Lower leg skin (tissue), 4 donors: ENCODE results near the gene NFYA. TPM values are rescaled to one million over a fixed set of nuclear protein-coding genes. Genes with fewer than 3 reads are reported as not detected.

Experiments
- DNase-seq, 2 donors: peaks; one replicate each; pipeline ENCODE4 v3.0.0-alpha.2; 2019; ENCODE audit warnings: low spot score in 2 of 2
- H3K4me3 ChIP-seq: fragments of 200-600 bp; sonication (generic); 2 replicates; pipeline ENCODE4 v1.5.1; 2017; ENCODE audit warnings: mild to moderate bottlenecking, low read depth; ENCODE audit not compliant: poor library complexity, severe bottlenecking
- POLR2A ChIP-seq, 2 donors: fragments of 450-650 bp; IDR thresholded peaks; one replicate each; pipeline ENCODE4 v1.6.1; 2016 to 2017; ENCODE audit warnings: antibody characterized with exemption in 2 of 2, mild to moderate bottlenecking in 1 of 2, moderate library complexity in 1 of 2
- WGBS, 2 donors: methylation state at CpG; one replicate each; pipeline ENCODE4 v1.1.5; 2018; 5-methylcytosine and 5-hydroxymethylcytosine counted together
- intact Hi-C: fragments of 100-400 bp; cut with DNase I; formaldehyde crosslinking; loops from one replicate; pipeline ENCODE4 v1.15.0; 2023; ENCODE audit warnings: low total_unique reads
- total RNA-seq, 4 donors: library from RNA; depleted of rRNA; stranded (reverse); fragments of >200 nt; gene quantifications; one replicate each; pipeline ENCODE4 v1.1.0, GENCODE V29; 2016
- TF ChIP-seq, protein P1 (sequence below), 3 donors: fragments of 450-650 bp; IDR thresholded peaks; one replicate each; pipeline ENCODE4 v1.5.1; 2016; ENCODE audit warnings: antibody characterized with exemption in 3 of 3, mild to moderate bottlenecking in 3 of 3, moderate library complexity in 2 of 3

Gene NFYA
- total RNA-seq, 4 donors from 2014 or later = 9.9 to 15.5 (median 14.4) TPM

DNA sequence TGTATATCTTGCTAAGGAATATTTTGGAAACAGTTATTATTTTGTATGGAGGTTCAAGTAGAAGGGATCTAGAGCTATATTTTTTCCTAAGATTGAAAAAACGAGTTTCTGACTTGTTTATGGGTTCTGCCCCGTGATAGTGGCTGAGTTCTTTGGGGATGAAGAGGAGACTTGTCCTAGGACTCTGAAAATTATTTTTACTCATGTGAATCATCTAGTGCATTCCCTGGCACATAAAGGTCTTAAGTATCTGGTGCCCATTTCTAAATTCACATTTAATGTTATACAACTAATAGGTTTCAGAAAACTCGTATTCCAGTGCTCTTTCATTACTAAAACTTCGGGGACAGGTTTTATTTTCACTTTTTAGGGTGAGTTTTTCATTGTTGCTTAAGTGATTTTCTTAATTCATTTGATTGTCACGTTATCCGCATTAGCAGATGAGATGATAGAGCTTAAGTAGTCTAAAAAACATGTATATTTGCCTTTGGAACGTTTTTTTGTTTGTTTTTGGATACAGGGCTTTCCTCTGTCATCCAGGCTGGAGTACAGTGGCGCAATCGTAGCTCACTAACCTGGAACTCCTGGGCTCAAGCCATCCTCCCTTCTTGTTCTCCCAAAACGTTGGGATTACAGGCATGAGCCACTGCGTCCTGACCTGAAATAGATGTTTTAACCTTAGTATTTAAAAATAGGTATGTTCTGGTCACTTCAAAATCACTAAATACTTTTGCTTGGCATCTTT is 2.1 kb downstream of the NFYA start:
- TF ChIP-seq, protein P1, sequence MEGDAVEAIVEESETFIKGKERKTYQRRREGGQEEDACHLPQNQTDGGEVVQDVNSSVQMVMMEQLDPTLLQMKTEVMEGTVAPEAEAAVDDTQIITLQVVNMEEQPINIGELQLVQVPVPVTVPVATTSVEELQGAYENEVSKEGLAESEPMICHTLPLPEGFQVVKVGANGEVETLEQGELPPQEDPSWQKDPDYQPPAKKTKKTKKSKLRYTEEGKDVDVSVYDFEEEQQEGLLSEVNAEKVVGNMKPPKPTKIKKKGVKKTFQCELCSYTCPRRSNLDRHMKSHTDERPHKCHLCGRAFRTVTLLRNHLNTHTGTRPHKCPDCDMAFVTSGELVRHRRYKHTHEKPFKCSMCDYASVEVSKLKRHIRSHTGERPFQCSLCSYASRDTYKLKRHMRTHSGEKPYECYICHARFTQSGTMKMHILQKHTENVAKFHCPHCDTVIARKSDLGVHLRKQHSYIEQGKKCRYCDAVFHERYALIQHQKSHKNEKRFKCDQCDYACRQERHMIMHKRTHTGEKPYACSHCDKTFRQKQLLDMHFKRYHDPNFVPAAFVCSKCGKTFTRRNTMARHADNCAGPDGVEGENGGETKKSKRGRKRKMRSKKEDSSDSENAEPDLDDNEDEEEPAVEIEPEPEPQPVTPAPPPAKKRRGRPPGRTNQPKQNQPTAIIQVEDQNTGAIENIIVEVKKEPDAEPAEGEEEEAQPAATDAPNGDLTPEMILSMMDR (IDR thresholded peaks at IDR 0.05) = no peak
- TF ChIP-seq POLR2A (IDR thresholded peaks at IDR 0.05) = no peak
- H3K4me3 ChIP-seq = no peak overlapping the region
- no peak for DNase-seq
- WGBS, 2 donors = 34 to 36% methylated on average over 11 of the region's 11 CpGs
- intact Hi-C loops = no loop called here

DNA sequence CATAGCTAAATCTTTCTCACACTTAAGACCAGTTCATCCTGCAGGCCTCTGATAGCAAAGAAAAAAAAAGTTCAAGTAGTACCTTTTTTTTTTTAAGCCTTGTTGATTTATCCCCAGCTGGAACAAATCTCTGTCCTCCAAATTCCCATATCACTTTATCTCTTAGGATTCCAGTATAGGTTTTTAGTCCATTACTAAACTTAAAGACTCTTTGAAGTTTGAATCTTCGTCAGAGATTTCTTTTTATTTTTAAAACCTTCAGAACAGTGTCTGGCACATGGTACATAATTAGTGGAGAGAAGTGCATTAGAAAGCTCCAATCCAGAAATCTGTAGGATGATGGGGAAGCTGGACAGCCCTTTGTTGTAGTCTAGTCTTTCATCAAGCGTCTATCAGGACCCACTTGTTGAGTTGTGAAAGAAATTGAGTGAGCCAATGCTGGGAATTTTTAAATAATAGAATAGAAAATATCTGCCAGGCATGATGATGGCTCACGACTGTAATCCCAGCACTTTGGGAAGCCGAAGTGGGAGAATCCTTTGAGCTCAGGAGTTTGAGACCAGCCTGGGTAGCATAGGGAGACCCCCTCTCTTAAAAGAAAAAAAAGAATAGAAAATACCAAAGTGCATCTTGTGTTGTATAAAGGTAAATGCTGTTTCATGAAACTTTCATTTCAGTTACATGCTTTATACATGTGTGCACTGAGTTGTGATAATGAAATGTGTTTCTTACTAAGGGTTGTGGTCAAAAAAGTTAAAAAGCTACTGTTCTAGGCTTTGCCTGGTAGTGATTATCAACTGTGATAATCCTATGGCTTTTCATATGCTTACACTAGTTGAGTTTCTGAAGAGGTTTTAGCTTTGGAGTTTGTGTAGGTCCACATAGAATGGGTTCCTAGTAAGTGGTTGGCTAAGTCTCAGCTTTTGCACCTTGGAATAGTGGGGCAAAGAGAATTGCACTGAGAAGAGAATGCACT is 3.2 kb downstream of the NFYA start:
- no peak overlapping the region for H3K4me3 ChIP-seq
- intact Hi-C loops = no loop called here
- no peak for DNase-seq
- WGBS, 2 donors = 75 to 76% methylated on average over 4 of the region's 4 CpGs
- TF ChIP-seq, protein P1 (IDR thresholded peaks at IDR 0.05) = no peak
- no peak for TF ChIP-seq POLR2A (IDR thresholded peaks at IDR 0.05)

DNA sequence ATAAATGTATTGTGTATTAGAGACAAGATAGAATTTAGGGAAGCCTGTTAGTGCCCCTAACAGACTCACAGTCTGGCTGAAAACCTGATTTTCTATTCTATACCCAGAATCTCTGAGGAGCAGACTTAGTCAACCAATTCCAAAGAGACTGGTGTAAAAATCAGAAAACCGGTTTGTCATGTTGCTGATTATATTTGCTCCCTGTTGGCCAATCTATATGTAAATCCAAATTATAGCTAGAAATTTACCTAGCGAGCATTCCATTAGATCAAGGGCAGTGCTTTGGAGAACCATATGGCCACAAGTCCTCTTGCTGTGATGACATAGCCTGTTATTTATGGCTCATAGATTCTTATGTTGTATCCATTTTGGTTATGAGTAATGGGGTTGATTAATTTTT is 4.8 kb downstream of the NFYA start:
- TF ChIP-seq, protein P1 (IDR thresholded peaks at IDR 0.05) = no peak
- no peak for TF ChIP-seq POLR2A (IDR thresholded peaks at IDR 0.05)
- DNase-seq = no peak
- no peak overlapping the region for H3K4me3 ChIP-seq
- intact Hi-C loops = no loop called here
- 48 to 50% methylated on average over 2 of the region's 2 CpGs for WGBS, 2 donors

DNA sequence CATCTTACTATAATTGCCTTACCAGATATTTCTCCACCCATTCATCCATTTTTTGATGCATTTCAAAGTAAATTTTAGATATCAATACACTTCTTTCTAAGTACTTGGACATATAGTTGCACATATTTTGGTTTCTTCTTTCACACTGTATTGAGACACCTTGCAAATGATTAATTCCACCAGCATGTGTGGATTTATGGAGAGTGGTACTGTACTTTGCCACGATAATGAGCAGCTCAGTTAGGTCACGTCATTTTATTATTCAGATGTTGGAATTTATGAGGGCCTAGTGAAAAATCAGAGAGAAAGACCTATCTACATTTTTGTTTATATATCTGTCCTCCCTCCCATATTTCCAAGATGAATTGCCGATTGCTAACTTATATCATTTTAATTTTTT is 5.3 kb downstream of the NFYA start:
- no peak overlapping the region for H3K4me3 ChIP-seq
- DNase-seq = no peak
- TF ChIP-seq, protein P1 (IDR thresholded peaks at IDR 0.05) = no peak
- TF ChIP-seq POLR2A (IDR thresholded peaks at IDR 0.05) = no peak
- intact Hi-C loops = no loop called here
- 85 to 89% methylated on average over 3 of the region's 3 CpGs for WGBS, 2 donors

DNA sequence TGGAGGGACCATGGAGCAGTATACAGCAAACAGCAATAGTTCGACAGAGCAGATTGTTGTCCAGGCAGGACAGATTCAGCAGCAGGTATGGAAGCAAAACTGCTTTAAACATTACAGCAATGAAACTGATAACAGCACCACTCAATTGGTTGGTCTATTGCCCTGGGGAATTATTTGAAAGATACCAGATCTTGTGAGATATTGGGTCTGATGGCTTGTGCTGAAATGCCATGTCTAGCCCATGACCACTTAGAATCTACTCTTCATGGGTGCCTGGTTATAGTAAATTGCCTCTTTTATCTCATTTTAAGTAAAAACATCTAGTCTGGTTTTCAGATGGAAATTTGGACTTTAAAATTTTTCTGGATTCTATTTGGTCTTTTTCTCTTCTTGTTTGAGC is 6.3 kb downstream of the NFYA start:
- 97 to 100% methylated on average over 1 of the region's 1 CpG for WGBS, 2 donors
- intact Hi-C loops = no loop called here
- no peak overlapping the region for H3K4me3 ChIP-seq
- no peak for DNase-seq
- no peak for TF ChIP-seq POLR2A (IDR thresholded peaks at IDR 0.05)
- TF ChIP-seq, protein P1 (IDR thresholded peaks at IDR 0.05) = no peak
